Measurements from ENCODE around the gene SCNN1G. TPM values are rescaled to one million over a fixed set of nuclear protein-coding genes. Genes with fewer than 3 reads are reported as not detected.

Gene SCNN1G
- total and polyA plus RNA-seq, 2 donors = 0.61 to 5.6 TPM

DNA sequence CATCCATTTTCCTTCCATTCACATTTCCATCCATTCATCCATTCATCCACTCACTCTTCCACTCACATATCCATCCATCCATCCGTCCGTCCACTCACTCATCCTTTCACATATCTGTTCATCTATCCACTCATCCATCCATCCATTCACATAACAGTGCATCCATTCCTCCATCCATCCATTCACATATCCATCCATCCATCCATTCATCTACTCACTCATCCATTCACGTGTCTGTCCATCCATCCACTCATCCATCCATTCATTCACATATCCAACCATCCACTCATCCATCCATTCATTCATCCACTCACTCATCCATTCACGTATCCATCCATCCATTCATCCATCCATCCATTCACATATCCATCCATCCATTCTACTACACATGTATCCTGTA is 42.6 kb downstream of the SCNN1G start:
- no peaks in the 10 kb centered on the region for H3K9me3 ChIP-seq (ENCODE audit: control insufficient read depth in 2 of 2, insufficient read depth in 1 of 2, low read length in 1 of 2)
- H3K27ac ChIP-seq (ENCODE audit: low read depth in 1 of 2, low read length in 1 of 2) = no peak overlapping the region
- no peaks in the 10 kb centered on the region for H3K4me1 ChIP-seq (ENCODE audit: control insufficient read depth in 2 of 2, insufficient read depth in 2 of 2, low read length in 2 of 2)
- no peak for DNase-seq (ENCODE audit: low read depth in 6 of 9, low spot score in 9 of 9)
- no peak overlapping the region for H3K4me3 ChIP-seq (ENCODE audit: low read length in 2 of 2)
- H3K36me3 ChIP-seq (ENCODE audit: control insufficient read depth in 2 of 2, insufficient read depth in 2 of 2, low read length in 1 of 2) = no peaks in the 10 kb centered on the region
- 90% methylated on average over 4 of the region's 4 CpGs for WGBS
- H3K27me3 ChIP-seq (ENCODE audit: control insufficient read depth in 2 of 2, insufficient read depth in 1 of 2, low read length in 1 of 2) = no peaks in the 10 kb centered on the region

DNA sequence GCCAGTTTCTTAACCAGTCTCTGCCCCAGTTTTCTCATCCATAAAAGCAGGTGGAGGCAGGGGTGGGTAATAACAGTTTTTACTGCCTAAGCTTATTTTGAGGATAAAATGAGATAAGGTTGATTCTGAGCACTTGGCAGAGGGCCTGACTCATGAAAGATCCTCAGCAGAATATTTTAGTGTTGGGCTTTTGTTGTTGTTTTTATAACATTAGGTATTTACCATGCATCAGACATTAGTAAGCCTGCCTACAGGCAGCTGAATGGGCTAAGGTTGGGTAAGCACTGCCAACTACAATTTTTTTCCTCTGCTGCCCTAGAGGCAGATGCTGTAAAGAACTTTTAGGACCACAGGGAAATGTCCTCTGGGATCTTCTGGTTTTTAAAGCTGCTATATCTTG is 43.1 kb downstream of the SCNN1G start:
- DNase-seq (ENCODE audit: low read depth in 6 of 9, low spot score in 9 of 9) = no peak
- Histone ChIP-seq H3K4me1 (ENCODE audit: control insufficient read depth in 2 of 2, insufficient read depth in 2 of 2, low read length in 2 of 2) (no peaks in the 10 kb centered on the region), H3K27me3 (ENCODE audit: control insufficient read depth in 2 of 2, insufficient read depth in 1 of 2, low read length in 1 of 2) (no peaks in the 10 kb centered on the region), H3K9me3 (ENCODE audit: control insufficient read depth in 2 of 2, insufficient read depth in 1 of 2, low read length in 1 of 2) (no peaks in the 10 kb centered on the region), H3K4me3 (ENCODE audit: low read length in 2 of 2) (no peak overlapping the region), H3K27ac (ENCODE audit: low read depth in 1 of 2, low read length in 1 of 2) (no peak overlapping the region), H3K36me3 (ENCODE audit: control insufficient read depth in 2 of 2, insufficient read depth in 2 of 2, low read length in 1 of 2) (no peaks in the 10 kb centered on the region)

- H3K36me3 ChIP-seq (ENCODE audit: control insufficient read depth in 2 of 2, insufficient read depth in 2 of 2, low read length in 1 of 2) = no peaks in the 10 kb centered on the region
- H3K9me3 ChIP-seq (ENCODE audit: control insufficient read depth in 2 of 2, insufficient read depth in 1 of 2, low read length in 1 of 2) = no peaks in the 10 kb centered on the region
- H3K27ac ChIP-seq (ENCODE audit: low read depth in 1 of 2, low read length in 1 of 2) = no peak overlapping the region
- no peak overlapping the region for H3K4me3 ChIP-seq (ENCODE audit: low read length in 2 of 2)
- no peak for DNase-seq (ENCODE audit: low read depth in 6 of 9, low spot score in 9 of 9)
- no peaks in the 10 kb centered on the region for H3K27me3 ChIP-seq (ENCODE audit: control insufficient read depth in 2 of 2, insufficient read depth in 1 of 2, low read length in 1 of 2)
- H3K4me1 ChIP-seq (ENCODE audit: control insufficient read depth in 2 of 2, insufficient read depth in 2 of 2, low read length in 2 of 2) = no peaks in the 10 kb centered on the region
- 68% methylated on average over 4 of the region's 4 CpGs for WGBS
These were observed 45.0 kb downstream of the SCNN1G start for GRCh38 chr16:23227529-23227928.

GRCh38 chr16:23229714-23230113 is 47.2 kb downstream of the SCNN1G start:
- H3K36me3 ChIP-seq (ENCODE audit: control insufficient read depth in 2 of 2, insufficient read depth in 2 of 2, low read length in 1 of 2) = no peaks in the 10 kb centered on the region
- no peaks in the 10 kb centered on the region for H3K27me3 ChIP-seq (ENCODE audit: control insufficient read depth in 2 of 2, insufficient read depth in 1 of 2, low read length in 1 of 2)
- H3K4me3 ChIP-seq (ENCODE audit: low read length in 2 of 2) = no peak overlapping the region
- H3K27ac ChIP-seq (ENCODE audit: low read depth in 1 of 2, low read length in 1 of 2) = no peak overlapping the region
- no peaks in the 10 kb centered on the region for H3K9me3 ChIP-seq (ENCODE audit: control insufficient read depth in 2 of 2, insufficient read depth in 1 of 2, low read length in 1 of 2)
- 94% methylated on average over 4 of the region's 4 CpGs for WGBS
- no peaks in the 10 kb centered on the region for H3K4me1 ChIP-seq (ENCODE audit: control insufficient read depth in 2 of 2, insufficient read depth in 2 of 2, low read length in 2 of 2)
- DNase-seq (ENCODE audit: low read depth in 6 of 9, low spot score in 9 of 9) = no peak

- Histone ChIP-seq H3K36me3 (ENCODE audit: control insufficient read depth in 2 of 2, insufficient read depth in 2 of 2, low read length in 1 of 2) (no peaks in the 10 kb centered on the region), H3K27ac (ENCODE audit: low read depth in 1 of 2, low read length in 1 of 2) (no peak overlapping the region), H3K4me3 (ENCODE audit: low read length in 2 of 2) (no peak overlapping the region), H3K27me3 (ENCODE audit: control insufficient read depth in 2 of 2, insufficient read depth in 1 of 2, low read length in 1 of 2) (no peaks in the 10 kb centered on the region), H3K9me3 (ENCODE audit: control insufficient read depth in 2 of 2, insufficient read depth in 1 of 2, low read length in 1 of 2) (no peaks in the 10 kb centered on the region), H3K4me1 (ENCODE audit: control insufficient read depth in 2 of 2, insufficient read depth in 2 of 2, low read length in 2 of 2) (no peaks in the 10 kb centered on the region)
- WGBS = 81% methylated on average over 2 of the region's 2 CpGs
- no peak for DNase-seq (ENCODE audit: low read depth in 6 of 9, low spot score in 9 of 9)
These were observed 50.3 kb downstream of the SCNN1G start for GRCh38 chr16:23232806-23233205.

DNA sequence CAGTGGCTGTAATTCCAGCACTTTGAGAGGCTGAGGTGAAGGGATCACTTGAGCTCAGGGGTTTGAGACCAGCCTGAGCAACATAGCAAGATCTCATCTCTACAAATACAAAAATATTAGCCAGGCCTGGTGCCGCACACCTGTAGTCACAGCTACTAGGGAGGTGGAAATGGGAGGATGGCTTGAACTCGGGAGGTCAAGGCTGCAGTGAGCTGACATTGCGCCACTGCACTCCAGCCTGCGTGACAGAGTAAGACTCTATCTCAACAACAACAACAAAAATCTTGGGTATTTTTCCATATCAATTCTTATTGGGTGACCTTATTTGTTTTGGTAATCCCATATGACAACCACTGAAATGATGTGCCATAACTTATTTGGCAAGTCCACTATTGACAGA is 52.6 kb downstream of the SCNN1G start:
- no peaks in the 10 kb centered on the region for H3K27me3 ChIP-seq (ENCODE audit: control insufficient read depth in 2 of 2, insufficient read depth in 1 of 2, low read length in 1 of 2)
- H3K9me3 ChIP-seq (ENCODE audit: control insufficient read depth in 2 of 2, insufficient read depth in 1 of 2, low read length in 1 of 2) = no peaks in the 10 kb centered on the region
- no peaks in the 10 kb centered on the region for H3K4me1 ChIP-seq (ENCODE audit: control insufficient read depth in 2 of 2, insufficient read depth in 2 of 2, low read length in 2 of 2)
- 96% methylated on average over 4 of the region's 4 CpGs for WGBS
- H3K4me3 ChIP-seq (ENCODE audit: low read length in 2 of 2) = no peak overlapping the region
- no peak for DNase-seq (ENCODE audit: low read depth in 6 of 9, low spot score in 9 of 9)
- no peak overlapping the region for H3K27ac ChIP-seq (ENCODE audit: low read depth in 1 of 2, low read length in 1 of 2)
- H3K36me3 ChIP-seq (ENCODE audit: control insufficient read depth in 2 of 2, insufficient read depth in 2 of 2, low read length in 1 of 2) = no peaks in the 10 kb centered on the region

DNA sequence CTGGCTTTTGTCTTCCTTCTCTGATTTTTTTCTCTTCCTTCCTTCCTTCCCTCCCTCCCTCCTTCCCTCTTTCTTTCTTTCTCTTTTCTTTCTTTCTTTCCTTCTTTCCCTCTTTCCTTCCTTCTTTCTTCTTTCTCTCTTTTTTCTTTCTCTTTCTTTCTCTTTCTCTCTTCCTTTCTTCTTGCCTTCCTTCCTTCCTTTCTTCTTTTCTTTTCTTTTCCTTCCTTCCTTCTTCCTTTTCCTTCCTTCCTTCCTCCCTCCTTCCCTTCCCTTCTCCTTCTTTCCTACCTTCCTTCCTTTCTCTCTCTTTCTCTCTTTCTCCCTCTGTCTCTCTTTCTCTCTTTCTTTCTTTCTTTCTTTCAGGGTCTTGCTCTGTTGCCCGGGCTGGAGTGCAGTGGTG is 54.4 kb downstream of the SCNN1G start:
- Histone ChIP-seq H3K27me3 (ENCODE audit: control insufficient read depth in 2 of 2, insufficient read depth in 1 of 2, low read length in 1 of 2) (no peaks in the 10 kb centered on the region), H3K4me1 (ENCODE audit: control insufficient read depth in 2 of 2, insufficient read depth in 2 of 2, low read length in 2 of 2) (no peaks in the 10 kb centered on the region), H3K9me3 (ENCODE audit: control insufficient read depth in 2 of 2, insufficient read depth in 1 of 2, low read length in 1 of 2) (no peaks in the 10 kb centered on the region), H3K4me3 (ENCODE audit: low read length in 2 of 2) (no peak overlapping the region), H3K36me3 (ENCODE audit: control insufficient read depth in 2 of 2, insufficient read depth in 2 of 2, low read length in 1 of 2) (no peaks in the 10 kb centered on the region), H3K27ac (ENCODE audit: low read depth in 1 of 2, low read length in 1 of 2) (no peak overlapping the region)
- WGBS = 100% methylated on average over 1 of the region's 1 CpG
- DNase-seq (ENCODE audit: low read depth in 6 of 9, low spot score in 9 of 9) = no peak

DNA sequence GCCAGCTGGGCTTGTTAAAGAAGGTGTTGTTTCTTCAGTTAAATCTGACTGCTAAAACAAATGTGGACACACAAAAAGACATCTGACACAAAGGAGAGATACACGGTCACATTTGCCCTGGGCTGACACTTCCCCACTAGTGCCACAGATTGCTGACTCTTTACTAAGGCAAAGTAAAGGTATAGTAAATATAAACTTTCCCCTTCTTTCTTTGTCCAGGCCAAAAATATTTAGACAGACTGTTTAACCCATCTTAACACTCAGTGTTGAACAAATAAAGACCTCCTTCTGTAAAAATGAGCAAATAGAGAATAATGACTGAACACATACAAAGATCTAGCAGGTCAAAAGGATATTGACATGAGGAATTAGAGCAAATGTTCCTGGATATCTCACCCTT is 58.4 kb downstream of the SCNN1G start:
- H3K27ac ChIP-seq (ENCODE audit: low read depth in 1 of 2, low read length in 1 of 2) = no peak overlapping the region
- H3K27me3 ChIP-seq (ENCODE audit: control insufficient read depth in 2 of 2, insufficient read depth in 1 of 2, low read length in 1 of 2) = no peaks in the 10 kb centered on the region
- no peaks in the 10 kb centered on the region for H3K4me1 ChIP-seq (ENCODE audit: control insufficient read depth in 2 of 2, insufficient read depth in 2 of 2, low read length in 2 of 2)
- H3K36me3 ChIP-seq (ENCODE audit: control insufficient read depth in 2 of 2, insufficient read depth in 2 of 2, low read length in 1 of 2) = no peaks in the 10 kb centered on the region
- H3K4me3 ChIP-seq (ENCODE audit: low read length in 2 of 2) = no peak overlapping the region
- no peak for DNase-seq (ENCODE audit: low read depth in 6 of 9, low spot score in 9 of 9)
- H3K9me3 ChIP-seq (ENCODE audit: control insufficient read depth in 2 of 2, insufficient read depth in 1 of 2, low read length in 1 of 2) = no peaks in the 10 kb centered on the region
- WGBS = 89% methylated on average over 1 of the region's 1 CpG

GRCh38 chr16:23244122-23244521 is 61.6 kb downstream of the SCNN1G start:
- H3K9me3 ChIP-seq (ENCODE audit: control insufficient read depth in 2 of 2, insufficient read depth in 1 of 2, low read length in 1 of 2) = no peaks in the 10 kb centered on the region
- DNase-seq (ENCODE audit: low read depth in 6 of 9, low spot score in 9 of 9) = no peak
- no peak overlapping the region for H3K4me3 ChIP-seq (ENCODE audit: low read length in 2 of 2)
- no peak overlapping the region for H3K27ac ChIP-seq (ENCODE audit: low read depth in 1 of 2, low read length in 1 of 2)
- H3K4me1 ChIP-seq (ENCODE audit: control insufficient read depth in 2 of 2, insufficient read depth in 2 of 2, low read length in 2 of 2) = no peaks in the 10 kb centered on the region
- no peaks in the 10 kb centered on the region for H3K36me3 ChIP-seq (ENCODE audit: control insufficient read depth in 2 of 2, insufficient read depth in 2 of 2, low read length in 1 of 2)
- H3K27me3 ChIP-seq (ENCODE audit: control insufficient read depth in 2 of 2, insufficient read depth in 1 of 2, low read length in 1 of 2) = no peaks in the 10 kb centered on the region

DNA sequence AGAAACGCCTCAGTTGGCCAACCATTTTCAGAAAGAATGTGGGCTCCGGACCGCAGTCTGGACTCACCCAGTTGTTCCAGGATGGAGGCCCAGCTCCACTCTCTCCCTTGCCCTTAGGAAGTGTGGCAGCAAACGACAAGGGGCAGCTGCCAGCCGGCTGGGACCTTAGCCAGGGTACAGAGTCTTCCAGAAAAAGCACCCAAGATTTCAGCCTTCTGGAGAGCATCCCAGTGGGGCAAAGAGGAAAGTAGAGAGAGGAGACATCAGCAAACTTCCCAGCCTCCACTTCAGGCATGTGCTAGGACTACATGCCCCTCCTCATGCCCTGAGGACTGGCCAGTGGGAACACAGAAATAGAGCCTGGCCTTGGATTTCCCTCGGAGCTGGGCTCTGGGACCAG is 62.7 kb downstream of the SCNN1G start:
- H3K4me1 ChIP-seq (ENCODE audit: control insufficient read depth in 2 of 2, insufficient read depth in 2 of 2, low read length in 2 of 2) = no peaks in the 10 kb centered on the region
- H3K9me3 ChIP-seq (ENCODE audit: control insufficient read depth in 2 of 2, insufficient read depth in 1 of 2, low read length in 1 of 2) = no peaks in the 10 kb centered on the region
- DNase-seq (ENCODE audit: low read depth in 6 of 9, low spot score in 9 of 9) = no peak
- H3K27ac ChIP-seq (ENCODE audit: low read depth in 1 of 2, low read length in 1 of 2) = no peak overlapping the region
- no peaks in the 10 kb centered on the region for H3K36me3 ChIP-seq (ENCODE audit: control insufficient read depth in 2 of 2, insufficient read depth in 2 of 2, low read length in 1 of 2)
- no peaks in the 10 kb centered on the region for H3K27me3 ChIP-seq (ENCODE audit: control insufficient read depth in 2 of 2, insufficient read depth in 1 of 2, low read length in 1 of 2)
- 94% methylated on average over 6 of the region's 6 CpGs for WGBS
- H3K4me3 ChIP-seq (ENCODE audit: low read length in 2 of 2) = no peak overlapping the region
